ENCODE measurements around the gene ARHGAP22. TPM values are rescaled to one million over a fixed set of nuclear protein-coding genes. Genes with fewer than 3 reads are reported as not detected.

The ARHGAP22 gene
- total and polyA plus RNA-seq, 11 donors: 1.1 to 9.5 (median 2.8) TPM

DNA sequence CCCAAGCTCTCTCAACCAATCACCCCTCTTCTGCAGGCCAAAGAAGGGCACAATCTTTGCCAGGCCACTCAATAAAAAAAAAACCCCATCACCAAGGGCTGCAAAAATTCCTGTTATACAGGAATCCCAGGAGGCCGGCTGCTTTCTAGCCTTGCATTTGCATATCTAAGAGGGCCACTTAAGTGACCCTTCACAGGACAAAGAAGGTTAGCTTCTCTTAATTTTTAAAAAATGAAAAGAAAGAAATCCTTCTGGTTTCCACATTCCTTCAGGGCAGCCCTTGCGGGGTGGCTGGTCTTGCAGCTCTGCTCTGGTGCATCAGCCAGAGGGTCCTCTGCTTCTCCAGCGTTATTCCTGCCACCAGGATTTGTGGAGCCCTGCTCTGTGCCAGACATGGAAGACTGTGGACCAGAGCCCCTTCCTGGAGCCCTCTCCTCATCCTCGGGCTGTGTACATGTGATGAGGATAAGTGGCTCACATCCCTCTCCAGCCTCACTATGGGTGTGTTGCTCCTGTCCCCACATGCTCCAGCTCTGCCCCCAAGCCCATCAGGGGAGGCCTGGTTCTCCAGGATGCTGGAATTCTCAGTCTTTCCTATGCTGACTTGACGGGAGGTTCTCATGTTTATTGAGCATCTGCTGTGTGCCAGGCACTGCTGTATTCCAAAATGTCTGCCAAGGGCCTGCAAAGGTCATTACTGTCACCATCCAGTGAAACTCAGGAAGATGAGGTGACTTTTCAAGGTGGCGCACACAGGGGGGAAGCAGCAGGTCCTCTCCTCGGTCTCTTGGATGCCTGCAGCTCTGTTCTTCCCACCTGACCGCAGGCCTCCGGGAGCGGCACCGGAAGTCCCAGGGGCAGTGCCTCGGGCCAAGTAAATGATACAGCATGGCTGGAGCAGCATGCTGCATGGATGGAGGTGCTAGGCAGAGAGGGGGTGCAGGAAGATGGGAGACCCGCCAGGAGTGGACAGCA is 67.7 kb downstream of the ARHGAP22 start:
- no peaks in the 10 kb centered on the region for H3K9me3 ChIP-seq
- 82 to 91% (median 90%) methylated on average over 7 to 13 of the region's 13 CpGs for WGBS, 4 donors
- TF ChIP-seq, protein P1, sequence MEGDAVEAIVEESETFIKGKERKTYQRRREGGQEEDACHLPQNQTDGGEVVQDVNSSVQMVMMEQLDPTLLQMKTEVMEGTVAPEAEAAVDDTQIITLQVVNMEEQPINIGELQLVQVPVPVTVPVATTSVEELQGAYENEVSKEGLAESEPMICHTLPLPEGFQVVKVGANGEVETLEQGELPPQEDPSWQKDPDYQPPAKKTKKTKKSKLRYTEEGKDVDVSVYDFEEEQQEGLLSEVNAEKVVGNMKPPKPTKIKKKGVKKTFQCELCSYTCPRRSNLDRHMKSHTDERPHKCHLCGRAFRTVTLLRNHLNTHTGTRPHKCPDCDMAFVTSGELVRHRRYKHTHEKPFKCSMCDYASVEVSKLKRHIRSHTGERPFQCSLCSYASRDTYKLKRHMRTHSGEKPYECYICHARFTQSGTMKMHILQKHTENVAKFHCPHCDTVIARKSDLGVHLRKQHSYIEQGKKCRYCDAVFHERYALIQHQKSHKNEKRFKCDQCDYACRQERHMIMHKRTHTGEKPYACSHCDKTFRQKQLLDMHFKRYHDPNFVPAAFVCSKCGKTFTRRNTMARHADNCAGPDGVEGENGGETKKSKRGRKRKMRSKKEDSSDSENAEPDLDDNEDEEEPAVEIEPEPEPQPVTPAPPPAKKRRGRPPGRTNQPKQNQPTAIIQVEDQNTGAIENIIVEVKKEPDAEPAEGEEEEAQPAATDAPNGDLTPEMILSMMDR (IDR thresholded peaks at IDR 0.05): no peak
- TF ChIP-seq POLR2A (IDR thresholded peaks at IDR 0.05): no peak
- no peak overlapping the region for H3K4me3 ChIP-seq
- intact Hi-C loops (cut with DNase I): no loop called here
- DNase-seq (no peak), ATAC-seq (no peak)
- H3K27ac ChIP-seq: no peak overlapping the region
- peaks cover 0 to 6% (median 0%) of the 10 kb centered on the region in 12 donors for H3K4me1 ChIP-seq
- H3K36me3 ChIP-seq: no peaks in the 10 kb centered on the region
- no peaks in the 10 kb centered on the region for H3K27me3 ChIP-seq

- no peak overlapping the region for H3K4me3 ChIP-seq
- no peak overlapping the region for H3K27ac ChIP-seq
- intact Hi-C loops (cut with DNase I): no loop called here
- H3K9me3 ChIP-seq: no peaks in the 10 kb centered on the region
- H3K4me1 ChIP-seq: peaks cover 0 to 6% (median 0%) of the 10 kb centered on the region in 12 donors
- peak in 1 of 4 donors; percentile 8 for ATAC-seq
- no peaks in the 10 kb centered on the region for H3K27me3 ChIP-seq
- 85 to 95% (median 87%) methylated on average over 3 of the region's 3 CpGs for WGBS, 4 donors
- no peak for DNase-seq
- no peaks in the 10 kb centered on the region for H3K36me3 ChIP-seq
- TF ChIP-seq POLR2A (IDR thresholded peaks at IDR 0.05): no peak
- TF ChIP-seq, protein P1 (IDR thresholded peaks at IDR 0.05): no peak
Observed at GRCh38 chr10:48536156-48536500, 68.7 kb downstream of the ARHGAP22 start.

GRCh38 chr10:48535416-48536155 is 69.3 kb downstream of the ARHGAP22 start:
- no peak for DNase-seq

More at GRCh38 chr10:48535416-48536155, 69.3 kb downstream of the ARHGAP22 start:
- no peak overlapping the region for H3K4me3 ChIP-seq
- H3K9me3 ChIP-seq: no peaks in the 10 kb centered on the region
- ATAC-seq: no peak
- no peaks in the 10 kb centered on the region for H3K36me3 ChIP-seq
- no peak for TF ChIP-seq POLR2A (IDR thresholded peaks at IDR 0.05)
- TF ChIP-seq, protein P1 (IDR thresholded peaks at IDR 0.05): no peak
- intact Hi-C loops (cut with DNase I): no loop called here
- H3K4me1 ChIP-seq: peaks cover 0 to 6% (median 0%) of the 10 kb centered on the region in 12 donors
- 90 to 93% (median 90%) methylated on average over 12 of the region's 12 CpGs for WGBS, 4 donors
- no peaks in the 10 kb centered on the region for H3K27me3 ChIP-seq
- H3K27ac ChIP-seq: no peak overlapping the region

Measured in heart left ventricle (tissue), 16 donors.